Amniotic stem cell (primary cell): ENCODE results near the gene GUCY1A2.
"Not testable (repeated sequence)": the region's sequence is repeated elsewhere in the genome, so short reads cannot be mapped to it uniquely, and the experiment has no call there.

ENCODE experiments used
- DNase-seq: peaks from one replicate; lab custom pipeline; 2025; lab: John Stamatoyannopoulos, UW

GUCY1A2 gene

DNA sequence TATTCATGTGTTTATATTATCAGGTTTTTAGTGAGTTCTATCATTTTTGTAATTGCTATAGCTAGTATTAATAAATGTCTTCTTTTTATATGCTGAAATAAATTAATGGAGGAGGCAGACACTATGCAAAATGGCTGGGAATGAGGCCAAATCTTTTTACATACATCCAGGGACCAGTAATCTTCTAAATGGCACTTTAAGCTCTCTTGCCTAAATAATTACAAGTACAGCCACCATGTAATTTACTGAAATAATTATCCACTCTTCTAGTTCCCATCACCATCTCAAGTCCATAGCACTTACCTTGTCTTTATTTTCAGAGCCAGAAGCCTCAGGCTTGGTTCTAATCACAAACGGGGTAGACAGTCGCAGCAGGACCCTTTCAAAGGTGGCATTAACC lies 79.1 kb downstream of the GUCY1A2 start:
- DNase-seq = no peak

DNA sequence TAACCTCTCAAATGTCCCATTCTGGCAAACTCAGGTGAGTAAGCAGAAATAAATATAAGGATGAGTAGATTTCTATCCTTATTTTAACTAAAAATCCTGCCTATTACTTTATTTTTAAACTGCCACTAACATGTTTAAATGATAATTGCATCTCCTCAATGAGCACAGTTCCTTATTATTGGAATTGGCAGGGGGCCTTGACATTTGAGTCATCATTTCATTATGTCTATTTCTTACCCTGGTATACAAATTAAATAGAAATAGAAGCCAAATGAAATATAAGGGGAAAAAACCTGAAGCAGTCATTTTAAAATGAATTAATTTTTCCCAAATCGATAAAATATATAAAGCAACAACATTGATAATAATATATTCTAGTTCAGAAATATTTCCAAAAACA lies 81.2 kb downstream of the GUCY1A2 start:
- no peak for DNase-seq

- no peak for DNase-seq
These were observed 93.0 kb downstream of the GUCY1A2 start for GRCh38 chr11:106925245-106925644.

DNA sequence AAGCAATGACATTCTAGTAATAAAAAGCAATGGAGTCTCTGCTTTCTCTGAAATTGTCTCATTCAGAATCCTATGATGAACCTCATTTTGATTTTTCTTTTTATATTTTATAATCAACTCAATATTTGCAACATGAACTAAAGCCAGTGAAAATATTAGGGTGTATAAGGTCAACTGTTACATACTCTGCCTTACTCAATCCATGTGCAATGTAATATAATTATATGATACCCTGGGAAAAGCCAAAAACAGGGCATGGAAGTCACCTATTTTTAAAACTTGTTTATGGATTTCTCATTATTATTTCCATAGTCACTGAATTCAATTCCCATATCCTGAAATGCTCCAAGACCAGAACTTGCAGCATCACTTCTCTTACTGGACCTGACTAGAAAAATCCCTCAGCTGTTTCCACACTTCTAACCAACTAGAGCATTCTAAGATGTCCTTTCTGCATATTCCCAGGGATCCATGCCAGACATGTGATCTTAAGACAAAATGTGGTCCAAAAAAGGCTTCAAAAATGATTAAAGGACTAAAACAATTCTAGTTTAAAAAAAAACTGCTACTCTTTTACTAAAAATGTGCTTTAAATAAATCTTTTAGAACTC lies 97.3 kb downstream of the GUCY1A2 start:
- DNase-seq = no peak

- DNase-seq = no peak
These were observed 100.3 kb downstream of the GUCY1A2 start for GRCh38 chr11:106917973-106918372.

- no peak for DNase-seq
These were observed 103.9 kb downstream of the GUCY1A2 start for GRCh38 chr11:106914409-106914808.

DNA sequence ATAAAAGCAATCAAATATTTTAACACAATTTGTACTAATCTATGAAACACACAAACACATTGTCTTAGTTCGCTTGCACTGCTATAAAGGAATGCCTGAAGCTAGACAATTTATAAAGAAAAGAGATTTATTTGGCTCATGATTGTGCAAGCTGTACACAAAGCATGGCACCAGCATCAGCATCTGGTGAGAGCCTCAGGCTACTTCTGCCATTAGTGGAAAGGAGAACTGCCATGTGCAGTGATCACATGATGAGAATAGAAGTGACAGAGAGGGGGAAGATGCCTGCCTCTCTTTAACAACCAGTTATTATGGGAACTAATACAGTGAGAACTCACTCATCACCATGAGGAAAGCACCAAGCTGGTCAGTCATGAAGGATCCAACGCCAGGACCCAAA lies 105.1 kb downstream of the GUCY1A2 start:
- DNase-seq = no peak

- no peak for DNase-seq
These were observed 113.5 kb downstream of the GUCY1A2 start for GRCh38 chr11:106904826-106905225.

DNA sequence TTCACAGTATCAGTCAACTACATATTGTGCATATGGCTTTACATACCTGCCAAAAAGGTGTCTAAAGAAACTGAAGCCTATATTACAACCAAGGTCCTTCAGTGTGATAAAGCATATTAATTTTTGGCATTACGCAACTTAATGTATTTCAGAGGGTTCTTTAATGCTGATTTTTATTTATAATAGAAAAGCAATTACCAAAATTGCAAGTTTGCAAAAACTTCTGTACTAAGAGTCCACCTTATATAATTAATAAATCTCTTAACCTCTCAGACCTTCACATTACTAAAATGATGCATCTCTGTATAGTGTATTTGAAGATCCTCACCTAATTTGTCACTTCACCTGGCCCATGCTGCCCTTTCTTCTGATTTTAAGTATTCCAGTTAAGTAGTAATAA lies 128.6 kb downstream of the GUCY1A2 start:
- no peak for DNase-seq

GRCh38 chr11:106888386-106888785 lies 129.9 kb downstream of the GUCY1A2 start:
- no peak for DNase-seq

DNA sequence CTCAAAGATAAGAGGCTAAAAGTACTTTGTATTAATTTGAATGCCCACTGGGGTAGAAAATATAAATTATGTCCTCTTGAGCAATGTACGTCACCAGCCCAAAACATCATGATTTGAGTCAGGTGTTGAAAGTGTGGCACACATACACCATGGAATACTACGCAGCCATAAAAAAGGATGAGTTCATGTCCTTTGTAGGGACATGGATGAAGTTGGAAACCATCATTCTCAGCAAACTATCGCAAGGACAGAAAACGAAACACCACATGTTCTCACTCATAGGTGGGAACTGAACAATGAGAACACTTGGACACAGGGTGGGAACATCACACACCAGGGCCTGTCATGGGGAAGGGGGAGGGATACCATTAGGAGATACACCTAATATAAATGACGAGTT lies 134.6 kb downstream of the GUCY1A2 start:
- DNase-seq = not testable (repeated sequence)

DNA sequence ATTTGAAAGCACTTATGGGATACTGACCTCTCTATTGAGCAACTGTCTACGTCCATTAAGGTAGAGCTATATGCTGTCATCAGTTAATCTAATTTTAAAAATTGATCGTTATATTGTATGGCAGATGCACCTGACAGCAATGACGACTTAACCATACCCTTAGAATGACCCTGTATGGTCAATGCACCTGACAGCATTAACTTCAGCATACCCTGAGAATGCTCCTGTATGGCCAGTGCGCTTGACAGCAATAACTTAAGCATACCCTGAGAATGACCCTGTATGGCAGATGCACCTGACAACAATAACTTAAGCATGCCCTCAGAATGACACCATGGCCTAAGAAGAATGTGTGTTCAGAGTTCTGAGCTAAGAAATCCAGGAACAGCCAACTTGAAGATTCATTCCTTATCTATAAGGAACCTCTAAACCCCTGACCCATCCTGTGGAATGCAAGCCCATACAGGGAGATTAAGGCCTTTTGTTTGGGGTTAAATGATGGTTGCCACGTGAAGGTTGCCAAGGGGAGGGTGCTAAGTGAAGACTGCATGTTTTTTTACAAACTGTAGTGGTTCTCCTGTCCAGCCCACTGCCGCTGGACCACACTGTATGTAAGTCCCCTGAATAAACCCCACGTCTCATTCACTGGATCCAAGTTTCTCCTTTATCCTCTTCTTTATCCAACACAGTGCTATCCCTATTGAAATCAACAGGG lies 138.3 kb downstream of the GUCY1A2 start:
- DNase-seq = no peak

DNA sequence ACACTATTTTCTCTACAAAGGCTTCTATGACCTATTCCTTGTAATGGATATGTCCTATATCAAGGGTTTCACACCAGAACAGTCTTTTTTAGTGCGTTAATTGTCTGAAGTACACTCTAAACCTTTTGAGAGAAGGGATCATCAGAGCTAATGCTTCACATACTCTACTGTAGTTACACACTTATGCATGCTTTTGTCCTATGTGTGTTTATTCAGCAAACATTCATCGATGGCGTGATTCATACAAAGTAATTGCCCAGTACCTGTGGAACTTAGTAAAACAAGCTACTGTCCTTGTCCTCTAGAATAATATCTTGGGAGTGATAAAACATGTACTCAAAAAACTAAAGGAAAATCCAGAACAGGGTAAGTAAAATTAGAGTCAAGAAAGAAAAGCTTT lies 139.2 kb downstream of the GUCY1A2 start:
- no peak for DNase-seq

DNA sequence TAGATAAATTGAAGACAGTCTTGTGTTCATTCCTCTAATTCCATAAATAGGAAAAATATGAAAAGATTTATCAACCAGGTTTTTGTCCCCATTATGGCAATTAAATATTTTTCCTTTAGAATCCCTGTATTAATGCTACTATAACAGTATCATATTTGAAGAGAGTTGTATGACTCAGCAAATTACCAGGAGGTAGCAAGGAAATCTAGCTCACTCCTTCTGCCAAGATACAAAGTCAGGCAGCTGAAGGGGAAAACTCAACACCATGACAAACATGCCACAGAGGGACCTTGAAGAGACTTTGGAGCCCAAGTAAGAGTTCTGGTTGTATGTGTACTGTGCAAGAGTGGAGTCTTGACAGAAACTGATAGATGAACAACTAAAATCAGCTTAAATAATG lies 143.3 kb downstream of the GUCY1A2 start:
- DNase-seq = no peak

GRCh38 chr11:106872246-106872645 lies 146.0 kb downstream of the GUCY1A2 start:
- no peak for DNase-seq

GRCh38 chr11:106858200-106858599 lies 160.1 kb downstream of the GUCY1A2 start:
- no peak for DNase-seq

- DNase-seq = no peak
These were observed 161.7 kb downstream of the GUCY1A2 start for GRCh38 chr11:106856566-106856965.

DNA sequence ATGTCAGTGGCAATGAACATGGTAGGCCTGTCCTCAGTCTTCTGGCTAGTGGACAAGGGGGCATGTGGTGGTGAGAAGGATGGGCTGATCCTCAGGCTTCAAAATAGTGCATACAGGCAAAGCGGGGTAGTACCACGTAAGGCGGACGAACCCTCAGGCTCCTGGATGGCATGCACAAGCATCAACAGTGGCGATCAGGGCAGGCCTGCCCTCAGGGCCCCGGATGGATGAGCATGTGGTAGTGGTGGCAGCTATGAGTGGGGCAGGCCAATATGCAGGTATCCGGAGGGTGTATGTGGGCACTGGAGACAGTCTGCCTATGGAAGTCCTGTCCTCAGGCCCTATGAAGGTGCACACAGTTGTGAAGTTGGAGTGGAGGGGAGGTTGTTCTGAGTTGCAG lies 163.8 kb downstream of the GUCY1A2 start:
- no peak for DNase-seq

DNA sequence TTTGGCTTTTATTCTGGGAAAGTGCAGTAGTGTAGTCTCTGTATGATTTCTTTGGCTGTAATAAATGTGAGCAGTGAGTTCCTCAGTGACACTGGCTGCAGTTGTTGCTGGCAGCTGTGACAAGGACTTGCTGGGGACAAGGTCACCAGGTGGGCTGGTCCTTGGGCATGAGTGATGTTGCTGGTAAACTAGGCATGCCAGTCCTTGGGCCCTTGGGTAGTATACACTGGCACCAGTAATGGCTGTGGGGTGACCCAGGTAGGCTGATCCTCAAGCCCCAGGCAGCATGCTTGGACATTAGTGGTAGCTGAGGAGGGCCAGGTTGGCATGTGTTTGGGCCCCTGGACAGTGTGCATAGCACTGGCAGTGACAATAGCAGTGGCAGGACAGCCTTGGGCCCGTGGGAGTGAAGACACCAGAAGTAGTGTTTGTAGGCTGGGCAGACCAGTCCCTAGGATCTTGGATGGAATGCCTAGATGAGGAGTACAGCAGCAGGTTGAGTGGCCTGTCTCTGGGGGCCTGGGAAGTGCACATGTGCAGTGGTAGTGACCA lies 164.3 kb downstream of the GUCY1A2 start:
- no peak for DNase-seq

- no peak for DNase-seq
These were observed 165.5 kb downstream of the GUCY1A2 start for GRCh38 chr11:106852779-106853178.

GRCh38 chr11:106848526-106848925 lies 169.8 kb downstream of the GUCY1A2 start:
- no peak for DNase-seq

GRCh38 chr11:106842134-106842533 lies 176.1 kb downstream of the GUCY1A2 start:
- no peak for DNase-seq

DNA sequence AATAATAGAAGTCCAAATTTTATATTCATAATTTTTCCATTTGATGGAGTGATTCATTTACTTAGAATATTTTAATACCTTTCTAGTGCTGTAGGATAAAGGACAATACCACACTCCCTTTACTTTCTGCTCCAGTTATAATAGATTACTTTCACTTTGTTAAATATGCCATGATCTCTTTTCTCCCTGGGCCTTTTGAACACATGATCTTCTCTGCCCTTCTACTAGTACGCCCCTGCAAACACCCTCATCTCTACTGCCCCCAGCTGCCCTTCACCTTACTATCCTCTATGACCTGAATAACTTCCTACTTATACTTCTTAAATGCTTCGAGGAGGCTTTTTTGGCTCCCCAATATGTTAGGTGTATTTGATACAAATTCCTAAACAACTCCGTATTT lies 177.3 kb downstream of the GUCY1A2 start:
- DNase-seq = no peak

DNA sequence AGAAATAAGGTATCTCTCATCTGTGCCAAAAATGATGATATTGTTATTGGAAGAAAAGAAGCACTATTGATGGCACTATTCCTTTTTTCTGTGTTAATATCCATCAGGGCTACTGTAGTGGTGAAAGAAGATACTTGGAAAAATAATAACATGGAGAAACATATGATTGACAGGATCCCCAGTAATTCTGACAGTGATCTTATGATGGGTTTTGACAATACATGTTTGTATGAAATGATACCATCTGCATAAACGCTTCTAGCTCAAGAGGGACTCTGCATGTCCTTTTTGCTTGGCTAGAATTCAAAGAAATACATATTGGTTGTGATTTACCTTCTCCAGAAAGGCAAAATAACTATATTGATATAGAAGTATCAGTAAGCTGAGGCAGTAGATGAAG lies 178.1 kb downstream of the GUCY1A2 start:
- no peak for DNase-seq
